Activated CD4-positive, alpha-beta memory T cell treated with anti-CD3 and anti-CD28 coated beads for 36 hours (primary cell): ENCODE data around the gene SSH3. TPM values are rescaled to one million over a fixed set of nuclear protein-coding genes. Genes with fewer than 3 reads are reported as not detected.
A peak's percentile ranks its signal among the peaks of the same experiment; 100 is the strongest.
"Not testable (repeated sequence)": the region's sequence is repeated elsewhere in the genome, so short reads cannot be mapped to it uniquely, and the experiment has no call there.

Source experiments
- CTCF ChIA-PET: fragments of 350-600 bp; sonication (Branson Sonifier 250); formaldehyde crosslinking; loops from one replicate; lab custom pipeline; 2021; ENCODE audit warnings: antibody characterized with exemption, inconsistent platforms; lab: Charles Lee
- POLR2A ChIA-PET: fragments of 350-600 bp; sonication (Branson Sonifier 250); formaldehyde crosslinking; loops from one replicate; lab custom pipeline; 2021; ENCODE audit warnings: antibody characterized with exemption; lab: Charles Lee
- DNase-seq: peaks from one replicate; pipeline ENCODE4 v3.0.0-alpha.2; 2020
- H3K27ac Mint-ChIP-seq: one replicate; pipeline ENCODE4 v1.8.0; 2021; ENCODE audit warnings: mixed read lengths
- H3K27me3 Mint-ChIP-seq: one replicate; pipeline ENCODE4 v1.8.0; 2021; ENCODE audit warnings: mixed read lengths
- H3K36me3 Mint-ChIP-seq: one replicate; pipeline ENCODE4 v1.8.0; 2021; ENCODE audit warnings: mixed read lengths
- H3K4me1 Mint-ChIP-seq: one replicate; pipeline ENCODE4 v1.8.0; 2021; ENCODE audit warnings: low read depth, mixed read lengths
- H3K4me3 Mint-ChIP-seq: one replicate; pipeline ENCODE4 v1.8.0; 2021; ENCODE audit warnings: mild to moderate bottlenecking, mixed read lengths
- H3K9me3 Mint-ChIP-seq: one replicate; pipeline ENCODE4 v1.8.0; 2021; ENCODE audit warnings: mixed read lengths
- intact Hi-C: fragments of 100-400 bp; cut with micrococcal nuclease; formaldehyde crosslinking; loops from one replicate; pipeline ENCODE4 v1.15.1; 2023
- total RNA-seq, 2 experiments: library from RNA; stranded (reverse); gene quantifications; one replicate each; pipeline ENCODE4 v1.2.3, GENCODE V29; 2021

The SSH3 gene
- total RNA-seq, 2 experiments from 2014 or later = 14.9 to 19.4 TPM

GRCh38 chr11:67313125-67313890, 10.0 kb downstream of the SSH3 start:
- ChIA-PET CTCF (interaction anchor here (1.0 to 10.2 kb wide), 4 partner anchors 38 to 69 kb away, joined by 3 to 150 read pairs (median 5); no protein-coding TSS in a partner anchor), POLR2A (interaction anchor here (0.6 to 2.8 kb wide), 2 partner anchors 46 to 457 kb away, joined by 3 to 9 read pairs; partner anchors contain the start of gene GRK2)
- no peaks in the 10 kb centered on the region for H3K9me3 Mint-ChIP-seq
- H3K4me3 Mint-ChIP-seq = no peak overlapping the region
- DNase-seq = no peak
- H3K27me3 Mint-ChIP-seq = no peaks in the 10 kb centered on the region
- peaks cover 3% of the 10 kb centered on the region for H3K36me3 Mint-ChIP-seq
- peaks cover 31% of the 10 kb centered on the region for H3K4me1 Mint-ChIP-seq
- intact Hi-C loops = loop anchor here (10.0 kb wide), 1 partner anchor 229 kb away; no protein-coding TSS in a partner anchor
- peak overlapping the region; percentile 83 for H3K27ac Mint-ChIP-seq

GRCh38 chr11:67314218-67314617, 10.9 kb downstream of the SSH3 start:
- Mint-ChIP-seq H3K36me3 (peaks cover 3% of the 10 kb centered on the region), H3K27me3 (no peaks in the 10 kb centered on the region), H3K9me3 (no peaks in the 10 kb centered on the region), H3K4me3 (no peak overlapping the region), H3K27ac (no peak overlapping the region), H3K4me1 (peaks cover 38% of the 10 kb centered on the region)
- no peak for DNase-seq
- ChIA-PET POLR2A (interaction anchor here (1.1 to 2.8 kb wide), 2 partner anchors 8 to 47 kb away, joined by 3 to 9 read pairs; partner anchors contain the start of gene GRK2), CTCF (interaction anchor here (0.7 to 10.2 kb wide), 5 partner anchors 37 to 487 kb away, joined by 3 to 150 read pairs (median 4); no protein-coding TSS in a partner anchor)
- intact Hi-C loops = loop anchor here (10.0 kb wide), 1 partner anchor 229 kb away; no protein-coding TSS in a partner anchor

GRCh38 chr11:67315325-67315909, 12.1 kb downstream of the SSH3 start:
- ChIA-PET POLR2A (interaction anchor here (0.6 to 2.8 kb wide), 3 partner anchors 28 to 49 kb away, joined by 3 to 9 read pairs (median 4); partner anchors contain the start of gene GRK2), CTCF (interaction anchor here (0.7 to 10.2 kb wide), 6 partner anchors 11 to 91 kb away, joined by 3 to 150 read pairs (median 4); no protein-coding TSS in a partner anchor)
- Mint-ChIP-seq H3K27me3 (no peaks in the 10 kb centered on the region), H3K27ac (no peak overlapping the region), H3K36me3 (peaks cover 3% of the 10 kb centered on the region), H3K4me3 (no peak overlapping the region), H3K4me1 (peaks cover 38% of the 10 kb centered on the region), H3K9me3 (no peaks in the 10 kb centered on the region)
- intact Hi-C loops = loop anchor here (10.0 kb wide), 1 partner anchor 231 kb away; no protein-coding TSS in a partner anchor
- DNase-seq = no peak

- peak overlapping the region; percentile 96 for H3K4me3 Mint-ChIP-seq
- H3K36me3 Mint-ChIP-seq = peaks cover 3% of the 10 kb centered on the region
- no peaks in the 10 kb centered on the region for H3K9me3 Mint-ChIP-seq
- peak overlapping the region; percentile 99 for H3K27ac Mint-ChIP-seq
- intact Hi-C loops = loop anchor here (1.0 to 10.0 kb wide), 6 partner anchors 29 to 232 kb away; partner anchors contain the start of gene POLD4
- CTCF ChIA-PET = interaction anchor here (0.6 to 10.2 kb wide), 28 partner anchors 9 to 354 kb away, joined by 3 to 150 read pairs (median 9); partner anchors contain the start of genes ANKRD13D, GRK2, NUDT8 and POLD4
- DNase-seq = no peak
- H3K27me3 Mint-ChIP-seq = no peaks in the 10 kb centered on the region
- peaks cover 32% of the 10 kb centered on the region for H3K4me1 Mint-ChIP-seq
- POLR2A ChIA-PET = interaction anchor here (0.9 to 2.4 kb wide), 12 partner anchors 14 to 152 kb away, joined by 3 to 15 read pairs (median 7); partner anchors contain the start of genes ANKRD13D, CLCF1, GRK2 and RAD9A
These were observed 13.5 kb downstream of the SSH3 start for GRCh38 chr11:67316882-67317204.

- peak; percentile 99 for DNase-seq
- H3K27ac Mint-ChIP-seq = peak overlapping the region; percentile 99
- peak overlapping the region; percentile 96 for H3K4me3 Mint-ChIP-seq
- peaks cover 28% of the 10 kb centered on the region for H3K4me1 Mint-ChIP-seq
- no peaks in the 10 kb centered on the region for H3K27me3 Mint-ChIP-seq
- CTCF ChIA-PET = interaction anchor here (0.6 to 10.2 kb wide), 33 partner anchors 10 to 354 kb away, joined by 3 to 150 read pairs (median 7); partner anchors contain the start of genes ANKRD13D, GRK2, NUDT8 and POLD4
- POLR2A ChIA-PET = interaction anchor here (0.9 to 2.4 kb wide), 12 partner anchors 14 to 151 kb away, joined by 3 to 15 read pairs (median 7); partner anchors contain the start of genes ANKRD13D, CLCF1, GRK2 and RAD9A
- H3K9me3 Mint-ChIP-seq = no peaks in the 10 kb centered on the region
- intact Hi-C loops = loop anchor here (1.0 to 10.0 kb wide), 6 partner anchors 29 to 233 kb away; partner anchors contain the start of gene POLD4
- H3K36me3 Mint-ChIP-seq = peaks cover 3% of the 10 kb centered on the region
These were observed 14.0 kb downstream of the SSH3 start for GRCh38 chr11:67317205-67317887.

- DNase-seq = no peak
- H3K9me3 Mint-ChIP-seq = no peaks in the 10 kb centered on the region
- ChIA-PET CTCF (interaction anchor here (0.6 to 10.2 kb wide), 28 partner anchors 11 to 311 kb away, joined by 3 to 150 read pairs (median 9); partner anchors contain the start of genes ANKRD13D, GRK2, NUDT8 and POLD4), POLR2A (interaction anchor here (1.2 to 2.4 kb wide), 10 partner anchors 15 to 78 kb away, joined by 3 to 15 read pairs (median 9); partner anchors contain the start of genes ANKRD13D, CLCF1, GRK2 and RAD9A)
- H3K4me3 Mint-ChIP-seq = peak overlapping the region; percentile 96
- peak overlapping the region; percentile 99 for H3K27ac Mint-ChIP-seq
- H3K36me3 Mint-ChIP-seq = peaks cover 3% of the 10 kb centered on the region
- H3K4me1 Mint-ChIP-seq = peaks cover 21% of the 10 kb centered on the region
- H3K27me3 Mint-ChIP-seq = no peaks in the 10 kb centered on the region
- intact Hi-C loops = loop anchor here (1.0 to 10.0 kb wide), 6 partner anchors 30 to 233 kb away; partner anchors contain the start of gene POLD4
These were observed 14.7 kb downstream of the SSH3 start for GRCh38 chr11:67317888-67318555.

- H3K9me3 Mint-ChIP-seq, H3K27me3 Mint-ChIP-seq, DNase-seq, H3K36me3 Mint-ChIP-seq, H3K27ac Mint-ChIP-seq: not testable (repeated sequence)
- Mint-ChIP-seq H3K4me1 (peaks cover 13% of the 10 kb centered on the region), H3K4me3 (peak overlapping the region; percentile 96)
- POLR2A ChIA-PET = interaction anchor here (0.6 to 2.1 kb wide), 3 partner anchors 45 to 476 kb away, joined by 4 to 13 read pairs (median 6); no protein-coding TSS in a partner anchor
- CTCF ChIA-PET = interaction anchor here (0.6 to 10.2 kb wide), 10 partner anchors 21 to 356 kb away, joined by 3 to 150 read pairs (median 14); partner anchors contain the start of genes GRK2 and POLD4
- intact Hi-C loops = loop anchor here (10.0 kb wide), 1 partner anchor 234 kb away; no protein-coding TSS in a partner anchor
These were observed 15.5 kb downstream of the SSH3 start for GRCh38 chr11:67318876-67319275.

GRCh38 chr11:67320011-67320410, 16.7 kb downstream of the SSH3 start:
- Mint-ChIP-seq H3K4me1 (peaks cover 11% of the 10 kb centered on the region), H3K27ac (no peak overlapping the region), H3K4me3 (no peak overlapping the region), H3K27me3 (no peaks in the 10 kb centered on the region), H3K36me3 (peaks cover 3% of the 10 kb centered on the region), H3K9me3 (no peaks in the 10 kb centered on the region)
- intact Hi-C loops = no loop called here
- ChIA-PET POLR2A (interaction anchor here (0.6 kb wide), 1 partner anchor 55 kb away, joined by 3 read pairs; no protein-coding TSS in a partner anchor), CTCF (interaction anchor here (1.4 to 10.2 kb wide), 6 partner anchors 26 to 62 kb away, joined by 6 to 150 read pairs (median 26); partner anchors contain the start of gene GRK2)
- no peak for DNase-seq

- no peak for DNase-seq
- Mint-ChIP-seq H3K9me3 (no peaks in the 10 kb centered on the region), H3K27me3 (no peaks in the 10 kb centered on the region), H3K27ac (no peak overlapping the region), H3K4me1 (peaks cover 9% of the 10 kb centered on the region), H3K4me3 (no peak overlapping the region), H3K36me3 (peaks cover 3% of the 10 kb centered on the region)
- POLR2A ChIA-PET = interaction anchor here (0.6 kb wide), 1 partner anchor 55 kb away, joined by 3 read pairs; no protein-coding TSS in a partner anchor
- intact Hi-C loops = no loop called here
- CTCF ChIA-PET = interaction anchor here (0.7 to 10.2 kb wide), 5 partner anchors 25 to 62 kb away, joined by 3 to 150 read pairs (median 12); no protein-coding TSS in a partner anchor
These were observed 17.4 kb downstream of the SSH3 start for GRCh38 chr11:67320691-67321090.

GRCh38 chr11:67321313-67321871, 18.1 kb downstream of the SSH3 start:
- ChIA-PET CTCF (interaction anchor here (0.7 to 10.2 kb wide), 5 partner anchors 25 to 61 kb away, joined by 3 to 150 read pairs (median 12); no protein-coding TSS in a partner anchor), POLR2A (no interaction called here)
- DNase-seq = no peak
- intact Hi-C loops = no loop called here
- H3K9me3 Mint-ChIP-seq = no peaks in the 10 kb centered on the region
- no peaks in the 10 kb centered on the region for H3K27me3 Mint-ChIP-seq
- H3K4me1 Mint-ChIP-seq = peaks cover 9% of the 10 kb centered on the region
- no peak overlapping the region for H3K4me3 Mint-ChIP-seq
- H3K36me3 Mint-ChIP-seq = peaks cover 3% of the 10 kb centered on the region
- H3K27ac Mint-ChIP-seq = no peak overlapping the region
